Keratinocyte (primary cell): ENCODE results near the gene LAMA4. TPM values are rescaled to one million over a fixed set of nuclear protein-coding genes. Genes with fewer than 3 reads are reported as not detected.

Source experiments
- DNase-seq: peaks from one replicate; pipeline ENCODE4 v3.0.0-alpha.2; 2011; ENCODE audit warnings: low read depth, missing footprints, low spot score
- FAIRE-seq: peaks from 2 replicates; lab custom pipeline; 2011; peaks lifted over from hg19 to GRCh38; lab: Jason Lieb, UNC
- H2AFZ ChIP-seq: 2 replicates; pipeline ENCODE4 v1.6.0; 2012; ENCODE audit warnings: low read length, control low read depth, inconsistent platforms; ENCODE audit not compliant: control insufficient read depth
- H3K27ac ChIP-seq: 2 replicates; pipeline ENCODE4 v1.5.1; 2011; ENCODE audit warnings: low read length; ENCODE audit not compliant: control insufficient read depth, insufficient read depth
- H3K27me3 ChIP-seq: 3 replicates; pipeline ENCODE4 v1.6.0; 2011; ENCODE audit warnings: low read length; ENCODE audit not compliant: control insufficient read depth, insufficient read depth; ENCODE audit errors: extremely low read depth
- H3K36me3 ChIP-seq, 2 experiments: 2 replicates in 1 of 2; 3 replicates in 1 of 2; pipeline ENCODE4 v1.5.1; 2011; ENCODE audit warnings: low read length in 2 of 2, mild to moderate bottlenecking in 1 of 2; ENCODE audit not compliant: control insufficient read depth in 2 of 2, insufficient read depth in 2 of 2; ENCODE audit errors: extremely low read depth in 1 of 2
- H3K4me1 ChIP-seq: 3 replicates; pipeline ENCODE4 v1.5.1; 2011; ENCODE audit warnings: low read length; ENCODE audit not compliant: control insufficient read depth, insufficient read depth; ENCODE audit errors: extremely low read depth
- H3K4me2 ChIP-seq: 3 replicates; pipeline ENCODE4 v1.6.0; 2011; ENCODE audit warnings: low read depth, low read length; ENCODE audit not compliant: control insufficient read depth, insufficient read depth; ENCODE audit errors: extremely low read depth
- H3K4me3 ChIP-seq, 3 experiments: fragments of 200-600 bp in 1 of 3; sonication (generic) in 1 of 3; 2 replicates in 2 of 3; 3 replicates in 1 of 3; pipeline ENCODE4 v1.5.1; 2011 to 2016; ENCODE audit warnings: low read length in 3 of 3, mild to moderate bottlenecking in 3 of 3, control low read depth in 2 of 3, inconsistent platforms in 1 of 3, low read depth in 1 of 3, mixed read lengths in 1 of 3, mixed run types in 1 of 3, moderate library complexity in 1 of 3; ENCODE audit not compliant: control insufficient read depth in 2 of 3, insufficient read depth in 2 of 3; ENCODE audit errors: extremely low read depth in 1 of 3
- H3K79me2 ChIP-seq: 2 replicates; pipeline ENCODE4 v1.6.0; 2012; ENCODE audit warnings: low read length; ENCODE audit not compliant: control insufficient read depth, insufficient read depth
- H3K9ac ChIP-seq: 3 replicates; pipeline ENCODE4 v1.6.0; 2011; ENCODE audit warnings: low read length; ENCODE audit not compliant: control insufficient read depth, insufficient read depth; ENCODE audit errors: extremely low read depth
- H3K9me1 ChIP-seq: 3 replicates; pipeline ENCODE4 v1.6.0; 2011; ENCODE audit warnings: low read length; ENCODE audit not compliant: control insufficient read depth, insufficient read depth; ENCODE audit errors: extremely low read depth
- H3K9me3 ChIP-seq: 2 replicates; pipeline ENCODE4 v1.5.1; 2012; ENCODE audit warnings: low read depth, low read length; ENCODE audit not compliant: control insufficient read depth
- H4K20me1 ChIP-seq: 3 replicates; pipeline ENCODE4 v1.6.0; 2011; ENCODE audit warnings: low read length; ENCODE audit not compliant: control insufficient read depth, insufficient read depth; ENCODE audit errors: extremely low read depth
- CTCF ChIP-seq, 3 experiments: IDR thresholded peaks in 1 of 3; conservative IDR thresholded peaks in 1 of 3; optimal IDR thresholded peaks in 1 of 3; 2 replicates in 2 of 3; 3 replicates in 1 of 3; pipeline versions ENCODE3 to v1.5.1; 2011; ENCODE audit warnings: low read length in 3 of 3, mild to moderate bottlenecking in 3 of 3, moderate library complexity in 2 of 3, control low read depth in 1 of 3, inconsistent platforms in 1 of 3; ENCODE audit not compliant: insufficient read depth in 2 of 3; ENCODE audit errors: extremely low read depth in 1 of 3
- EZH2 ChIP-seq: IDR thresholded peaks from one replicate; pipeline ENCODE4 v1.6.1; 2012; ENCODE audit warnings: inconsistent platforms, mild to moderate bottlenecking, low read length, moderate library complexity
- dilution Hi-C: fragments of 300-500 bp; cut with MboI; formaldehyde crosslinking; loops from one replicate; pipeline ENCODE4 v1.7.0; 2020; ENCODE audit warnings: low sequenced_read_pairs; ENCODE audit not compliant: extremely low pct_ligation_motif_present
- polyA plus RNA-seq, 5 experiments: library from polyadenylated mRNA; depleted of rRNA in 3 of 5; stranded (reverse) in 3 of 5; stranded (forward) in 1 of 5; unstranded in 1 of 5; fragments of >200 nt; gene quantifications; 1 replicate in 1 of 5; 2 replicates in 3 of 5; 3 replicates in 1 of 5; pipeline versions ENCODE4 v1.2.1 to v1.2.3, GENCODE V29; 2011 to 2012; ENCODE audit warnings: missing spikeins in 2 of 5, low read depth in 1 of 5, low replicate concordance in 1 of 5

The LAMA4 gene
- polyA plus RNA-seq, 1 donor (not counting 4 experiments of a cell fraction or from before 2014, with no cell fraction given), result 0.12 TPM

GRCh38 chr6:112214739-112215269 lies 39.6 kb downstream of the LAMA4 start:
- H3K4me2 ChIP-seq, result no peak overlapping the region
- H2AFZ ChIP-seq, result no peak overlapping the region
- H3K27ac ChIP-seq, result no peak overlapping the region
- no peak overlapping the region for H3K9ac ChIP-seq
- H3K36me3 ChIP-seq, result no peaks in the 10 kb centered on the region
- no peaks in the 10 kb centered on the region for H3K79me2 ChIP-seq
- dilution Hi-C loops, result no loop called here
- TF ChIP-seq EZH2 (no peak), CTCF (optimal IDR thresholded peaks at IDR 0.05 in 1 of 3, IDR thresholded peaks at IDR 0.05 in 1 of 3, conservative IDR thresholded peaks at IDR 0.05 in 1 of 3; ENCODE audit: extremely low read depth in 1 of 3, insufficient read depth in 2 of 3, low read length in 3 of 3) (no peak)
- no peak overlapping the region for H3K4me3 ChIP-seq
- DNase-seq (no peak), FAIRE-seq (no peak)
- no peaks in the 10 kb centered on the region for H3K9me1 ChIP-seq
- H3K27me3 ChIP-seq, result no peaks in the 10 kb centered on the region
- no peaks in the 10 kb centered on the region for H3K9me3 ChIP-seq
- H4K20me1 ChIP-seq, result no peaks in the 10 kb centered on the region
- peaks cover 11% of the 10 kb centered on the region for H3K4me1 ChIP-seq

- H3K4me1 ChIP-seq, result peaks cover under 1% of the 10 kb centered on the region
- H4K20me1 ChIP-seq, result no peaks in the 10 kb centered on the region
- DNase-seq (no peak), FAIRE-seq (no peak)
- H3K9me3 ChIP-seq, result no peaks in the 10 kb centered on the region
- H3K4me3 ChIP-seq, result no peak overlapping the region
- no peaks in the 10 kb centered on the region for H3K79me2 ChIP-seq
- H3K36me3 ChIP-seq, result no peaks in the 10 kb centered on the region
- H3K4me2 ChIP-seq, result no peak overlapping the region
- dilution Hi-C loops, result no loop called here
- no peak overlapping the region for H2AFZ ChIP-seq
- no peak overlapping the region for H3K9ac ChIP-seq
- TF ChIP-seq CTCF (optimal IDR thresholded peaks at IDR 0.05 in 1 of 3, IDR thresholded peaks at IDR 0.05 in 1 of 3, conservative IDR thresholded peaks at IDR 0.05 in 1 of 3; ENCODE audit: extremely low read depth in 1 of 3, insufficient read depth in 2 of 3, low read length in 3 of 3), result no peak
- TF ChIP-seq EZH2, result no peak
- no peak overlapping the region for H3K27ac ChIP-seq
- H3K27me3 ChIP-seq, result no peaks in the 10 kb centered on the region
- no peaks in the 10 kb centered on the region for H3K9me1 ChIP-seq
Observed at GRCh38 chr6:112210852-112211251, 43.5 kb downstream of the LAMA4 start.
